HCT116 (cell line): ENCODE measurements around the gene CRTC1.

Experiments
- ATF3 ChIP-seq: IDR thresholded peaks from 2 replicates; pipeline ENCODE4 v1.6.1; 2012
- CTCF ChIP-seq, 3 experiments: fragments of 200-600 bp in 1 of 3; sonication (generic) in 1 of 3; IDR thresholded peaks in 2 of 3; conservative IDR thresholded peaks in 1 of 3; 2 replicates each; pipeline ENCODE4 v1.5.1; 2012 to 2017; ENCODE audit warnings: low read depth in 2 of 3, low read length in 2 of 3, antibody characterized with exemption in 1 of 3, borderline replicate concordance in 1 of 3, control low read depth in 1 of 3, mild to moderate bottlenecking in 1 of 3, mixed read lengths in 1 of 3, mixed run types in 1 of 3, moderate library complexity in 1 of 3; ENCODE audit not compliant: insufficient read depth in 1 of 3
- EGR1 ChIP-seq: IDR thresholded peaks from 2 replicates; pipeline ENCODE4 v1.6.1; 2012; ENCODE audit warnings: low read depth
- EZH2 ChIP-seq: fragments of 200-600 bp; sonication (generic); IDR thresholded peaks from 2 replicates; pipeline ENCODE4 v1.6.1; 2017; ENCODE audit warnings: antibody characterized with exemption, mixed run types
- JUND ChIP-seq: IDR thresholded peaks from 2 replicates; pipeline ENCODE4 v1.6.1; 2012
- POLR2A ChIP-seq: IDR thresholded peaks from 2 replicates; pipeline ENCODE4 v1.7.0; 2011; ENCODE audit warnings: borderline replicate concordance; ENCODE audit not compliant: insufficient read depth, insufficient read length; ENCODE audit errors: extremely low read depth
- RAD21 ChIP-seq: IDR thresholded peaks from 2 replicates; pipeline ENCODE4 v1.6.1; 2012; ENCODE audit warnings: low read depth, mild to moderate bottlenecking
- SP1 ChIP-seq: IDR thresholded peaks from 2 replicates; pipeline ENCODE4 v1.6.1; 2012; ENCODE audit warnings: low read depth
- YY1 ChIP-seq: IDR thresholded peaks from 2 replicates; pipeline ENCODE4 v1.6.1; 2011; ENCODE audit warnings: low read length, low read depth, moderate library complexity, mild to moderate bottlenecking; ENCODE audit not compliant: insufficient replicate concordance; ENCODE audit errors: extremely low read depth
- ZFX ChIP-seq: fragments of 450-650 bp; IDR thresholded peaks from 2 replicates; pipeline ENCODE4 v1.6.1; 2017
- ZNF274 ChIP-seq: fragments of 200-500 bp; sonication (Bioruptor generic); IDR thresholded peaks from 2 replicates; pipeline ENCODE4 v1.6.1; 2014; ENCODE audit warnings: mild to moderate bottlenecking, low read depth, low read length, inconsistent platforms

GRCh38 chr19:18776736-18777135 is 93.3 kb downstream of the CRTC1 start:
- no peak for TF ChIP-seq CTCF (IDR thresholded peaks at IDR 0.05 in 2 of 3, conservative IDR thresholded peaks at IDR 0.05 in 1 of 3; ENCODE audit: borderline replicate concordance in 1 of 3, insufficient read depth in 1 of 3, low read depth in 2 of 3, low read length in 2 of 3)
- no peak for TF ChIP-seq YY1
- TF ChIP-seq POLR2A, result no peak
- no peak for TF ChIP-seq SP1
- no peak for TF ChIP-seq JUND
- no peak for TF ChIP-seq EZH2
- no peak for TF ChIP-seq RAD21
- TF ChIP-seq EGR1, result no peak
- TF ChIP-seq ZNF274, result no peak
- TF ChIP-seq ATF3, result no peak
- no peak for TF ChIP-seq ZFX
